Keratinocyte (primary cell): Measurements from ENCODE around the gene CDK14.

Source experiments
- EZH2 ChIP-seq: IDR thresholded peaks from one replicate; pipeline ENCODE4 v1.6.1; 2012; ENCODE audit warnings: inconsistent platforms, mild to moderate bottlenecking, low read length, moderate library complexity
- TF ChIP-seq, protein P1 (sequence below), 3 experiments: IDR thresholded peaks in 1 of 3; conservative IDR thresholded peaks in 1 of 3; optimal IDR thresholded peaks in 1 of 3; 2 replicates in 2 of 3; 3 replicates in 1 of 3; pipeline versions ENCODE3 to v1.5.1; 2011; ENCODE audit warnings: low read length in 3 of 3, mild to moderate bottlenecking in 3 of 3, moderate library complexity in 2 of 3, control low read depth in 1 of 3, inconsistent platforms in 1 of 3; ENCODE audit not compliant: insufficient read depth in 2 of 3; ENCODE audit errors: extremely low read depth in 1 of 3

DNA sequence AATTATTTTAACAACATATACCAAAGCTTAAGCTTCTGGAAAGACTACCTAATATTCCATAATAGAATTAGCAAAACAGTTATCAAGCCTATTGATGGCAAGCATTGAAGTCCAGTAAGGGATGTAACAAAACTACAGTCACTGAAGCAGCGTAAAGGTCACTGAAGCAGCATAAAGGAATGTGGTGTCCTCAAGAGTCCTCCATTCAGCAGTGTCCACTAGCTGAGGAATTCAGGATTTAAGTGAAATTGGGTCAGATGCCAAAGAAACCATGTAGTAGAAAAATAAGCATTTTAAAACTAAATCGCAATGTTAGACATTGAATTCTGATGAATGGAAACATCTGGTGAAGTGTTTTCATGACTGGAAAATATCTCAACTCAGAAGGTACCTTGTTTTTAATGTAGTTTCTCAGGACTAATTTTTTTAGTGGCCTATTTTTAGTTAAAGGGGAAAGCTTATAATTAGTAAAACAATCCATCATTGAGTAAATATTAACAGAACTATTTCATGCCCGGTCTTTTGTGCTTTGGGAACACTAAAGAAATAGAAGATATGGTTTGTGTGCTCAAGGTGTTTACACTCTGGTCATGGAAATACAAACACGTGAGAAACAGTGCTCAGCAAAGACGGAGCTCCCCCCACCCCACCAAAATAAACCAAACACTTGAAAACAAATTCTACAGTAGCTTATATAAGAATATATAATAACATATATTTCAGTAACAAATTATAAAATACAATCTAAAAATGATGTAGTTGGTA, 121.4 kb downstream of the CDK14 start:
- TF ChIP-seq, protein P1, sequence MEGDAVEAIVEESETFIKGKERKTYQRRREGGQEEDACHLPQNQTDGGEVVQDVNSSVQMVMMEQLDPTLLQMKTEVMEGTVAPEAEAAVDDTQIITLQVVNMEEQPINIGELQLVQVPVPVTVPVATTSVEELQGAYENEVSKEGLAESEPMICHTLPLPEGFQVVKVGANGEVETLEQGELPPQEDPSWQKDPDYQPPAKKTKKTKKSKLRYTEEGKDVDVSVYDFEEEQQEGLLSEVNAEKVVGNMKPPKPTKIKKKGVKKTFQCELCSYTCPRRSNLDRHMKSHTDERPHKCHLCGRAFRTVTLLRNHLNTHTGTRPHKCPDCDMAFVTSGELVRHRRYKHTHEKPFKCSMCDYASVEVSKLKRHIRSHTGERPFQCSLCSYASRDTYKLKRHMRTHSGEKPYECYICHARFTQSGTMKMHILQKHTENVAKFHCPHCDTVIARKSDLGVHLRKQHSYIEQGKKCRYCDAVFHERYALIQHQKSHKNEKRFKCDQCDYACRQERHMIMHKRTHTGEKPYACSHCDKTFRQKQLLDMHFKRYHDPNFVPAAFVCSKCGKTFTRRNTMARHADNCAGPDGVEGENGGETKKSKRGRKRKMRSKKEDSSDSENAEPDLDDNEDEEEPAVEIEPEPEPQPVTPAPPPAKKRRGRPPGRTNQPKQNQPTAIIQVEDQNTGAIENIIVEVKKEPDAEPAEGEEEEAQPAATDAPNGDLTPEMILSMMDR (optimal IDR thresholded peaks at IDR 0.05 in 1 of 3, IDR thresholded peaks at IDR 0.05 in 1 of 3, conservative IDR thresholded peaks at IDR 0.05 in 1 of 3; ENCODE audit: extremely low read depth in 1 of 3, insufficient read depth in 2 of 3, low read length in 3 of 3): no peak
- no peak for TF ChIP-seq EZH2
